Thoracic aorta (tissue), 2 donors: Measurements from ENCODE around the gene RSPH1. TPM values are rescaled to one million over a fixed set of nuclear protein-coding genes. Genes with fewer than 3 reads are reported as not detected.

Experiments used
- ATAC-seq: fragments of 150-250 bp; one replicate; pipeline ENCODE4 v1.8.0; 2017; ENCODE audit warnings: low read depth; ENCODE audit not compliant: insufficient number of reproducible peaks, low FRiP score
- DNase-seq: peaks from one replicate; pipeline ENCODE4 v3.0.0-alpha.2; 2020; ENCODE audit warnings: low spot score
- H3K27ac ChIP-seq, 2 donors: fragments of 200-600 bp; sonication (generic); 1 replicate in 1 of 2; 2 replicates in 1 of 2; pipeline ENCODE4 v1.5.1; 2016; ENCODE audit warnings: mild to moderate bottlenecking in 2 of 2, moderate library complexity in 2 of 2
- H3K27me3 ChIP-seq: fragments of 200-600 bp; sonication (generic); replicated peaks from 2 replicates; pipeline ENCODE4 v1.6.0; 2016; ENCODE audit warnings: mild to moderate bottlenecking; ENCODE audit not compliant: insufficient read depth
- H3K36me3 ChIP-seq: fragments of 200-600 bp; sonication (generic); one replicate; pipeline ENCODE4 v1.5.1; 2016
- H3K4me1 ChIP-seq, 2 donors: fragments of 200-600 bp; sonication (generic); 1 replicate in 1 of 2; 2 replicates in 1 of 2; pipeline versions ENCODE4 v1.5.1 to v1.6.0; 2016; ENCODE audit warnings: low read depth in 2 of 2, mild to moderate bottlenecking in 1 of 2; ENCODE audit not compliant: control insufficient read depth in 1 of 2
- H3K4me3 ChIP-seq: fragments of 200-600 bp; sonication (generic); 2 replicates; pipeline ENCODE4 v1.5.1; 2016; ENCODE audit warnings: mild to moderate bottlenecking
- H3K9me3 ChIP-seq: fragments of 200-600 bp; sonication (generic); 2 replicates; pipeline ENCODE4 v1.5.1; 2016
- total RNA-seq, 2 donors: library from RNA; depleted of rRNA; stranded (reverse); fragments of >200 nt; gene quantifications; one replicate each; pipeline versions ENCODE4 v1.1.0 to v1.2.3, GENCODE V29; 2016
- TF ChIP-seq, protein P1 (sequence below): fragments of 200-600 bp; sonication (generic); IDR thresholded peaks from one replicate; pipeline ENCODE4 v1.5.1; 2019; ENCODE audit warnings: antibody characterized with exemption

The RSPH1 gene
- total RNA-seq, 2 donors from 2014 or later, result 0.27 TPM; not detected in 1

DNA sequence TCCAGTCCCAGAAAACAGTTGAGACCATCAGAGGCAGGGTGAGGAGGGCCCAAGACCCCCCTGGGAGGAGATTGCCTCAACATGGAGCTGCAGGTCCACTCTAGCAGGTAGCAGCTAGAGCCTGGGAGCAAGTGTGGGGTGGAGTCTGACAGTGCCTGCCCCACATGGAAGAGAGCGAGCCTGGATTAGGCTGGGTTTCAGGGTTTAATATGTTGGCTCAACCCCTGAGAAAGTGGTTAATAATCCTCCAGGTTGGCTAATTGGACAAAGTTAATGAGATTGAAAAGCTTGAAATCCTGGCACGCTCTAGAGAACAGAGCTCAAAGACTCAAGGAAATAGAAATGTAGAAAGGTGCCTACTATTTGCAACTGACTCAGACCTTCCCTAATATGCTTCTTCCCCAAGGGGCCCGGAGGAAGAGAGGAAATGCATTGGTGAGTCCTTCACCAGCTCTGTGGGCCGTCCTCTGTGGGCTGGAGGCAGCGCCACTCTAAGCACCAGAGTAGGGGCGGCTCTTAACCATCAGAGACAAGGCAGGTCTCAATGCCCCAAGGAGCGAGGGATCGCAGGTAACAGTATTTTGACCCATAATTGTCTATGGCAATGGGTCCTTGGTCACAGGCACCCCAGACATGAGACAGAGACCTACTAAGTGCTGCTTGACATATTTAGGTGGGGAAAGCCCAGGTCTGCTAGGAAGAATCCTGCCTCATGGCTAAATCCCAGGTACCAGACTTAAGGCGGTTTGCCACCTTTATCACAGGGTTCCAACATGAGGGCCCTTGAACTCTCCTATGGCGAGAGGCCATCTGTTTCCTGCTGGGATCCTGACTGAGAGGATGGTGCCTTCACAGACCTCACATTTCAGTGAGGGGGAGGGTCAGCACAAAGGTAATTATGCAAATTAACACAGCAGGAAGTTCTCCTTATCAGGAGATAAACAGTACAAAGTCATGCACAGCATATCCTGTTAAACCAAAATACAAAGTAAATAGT, 33.8 kb downstream of the RSPH1 start:
- TF ChIP-seq, protein P1, sequence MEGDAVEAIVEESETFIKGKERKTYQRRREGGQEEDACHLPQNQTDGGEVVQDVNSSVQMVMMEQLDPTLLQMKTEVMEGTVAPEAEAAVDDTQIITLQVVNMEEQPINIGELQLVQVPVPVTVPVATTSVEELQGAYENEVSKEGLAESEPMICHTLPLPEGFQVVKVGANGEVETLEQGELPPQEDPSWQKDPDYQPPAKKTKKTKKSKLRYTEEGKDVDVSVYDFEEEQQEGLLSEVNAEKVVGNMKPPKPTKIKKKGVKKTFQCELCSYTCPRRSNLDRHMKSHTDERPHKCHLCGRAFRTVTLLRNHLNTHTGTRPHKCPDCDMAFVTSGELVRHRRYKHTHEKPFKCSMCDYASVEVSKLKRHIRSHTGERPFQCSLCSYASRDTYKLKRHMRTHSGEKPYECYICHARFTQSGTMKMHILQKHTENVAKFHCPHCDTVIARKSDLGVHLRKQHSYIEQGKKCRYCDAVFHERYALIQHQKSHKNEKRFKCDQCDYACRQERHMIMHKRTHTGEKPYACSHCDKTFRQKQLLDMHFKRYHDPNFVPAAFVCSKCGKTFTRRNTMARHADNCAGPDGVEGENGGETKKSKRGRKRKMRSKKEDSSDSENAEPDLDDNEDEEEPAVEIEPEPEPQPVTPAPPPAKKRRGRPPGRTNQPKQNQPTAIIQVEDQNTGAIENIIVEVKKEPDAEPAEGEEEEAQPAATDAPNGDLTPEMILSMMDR, result no peak
- Histone ChIP-seq H3K9me3 (no peaks in the 10 kb centered on the region), H3K27ac (no peak overlapping the region), H3K27me3 (no peaks in the 10 kb centered on the region), H3K4me1 (no peaks in the 10 kb centered on the region), H3K4me3 (no peak overlapping the region), H3K36me3 (no peaks in the 10 kb centered on the region)
- ATAC-seq (no peak), DNase-seq (no peak)

DNA sequence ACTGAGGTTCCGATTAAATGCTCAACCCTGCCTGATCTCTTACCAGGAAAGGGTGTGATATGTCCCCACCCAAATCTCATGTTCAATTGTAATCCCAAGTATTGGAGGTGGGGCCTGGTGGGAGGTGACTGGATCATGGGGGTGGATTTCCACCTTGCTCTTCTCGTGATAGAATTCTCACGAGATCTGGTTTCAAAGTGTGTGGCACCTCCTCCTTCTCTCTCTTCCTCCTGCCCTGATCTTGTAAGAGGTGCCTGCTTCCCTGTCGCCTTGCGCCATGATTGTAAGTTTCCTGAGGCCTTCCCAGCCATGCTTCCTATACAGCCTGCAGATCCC, 34.9 kb downstream of the RSPH1 start:
- Histone ChIP-seq H3K4me3 (no peak overlapping the region), H3K36me3 (no peaks in the 10 kb centered on the region), H3K27me3 (no peaks in the 10 kb centered on the region), H3K9me3 (no peaks in the 10 kb centered on the region), H3K27ac (no peak overlapping the region), H3K4me1 (no peaks in the 10 kb centered on the region)
- ATAC-seq (no peak), DNase-seq (no peak)
- TF ChIP-seq, protein P1, result no peak

DNA sequence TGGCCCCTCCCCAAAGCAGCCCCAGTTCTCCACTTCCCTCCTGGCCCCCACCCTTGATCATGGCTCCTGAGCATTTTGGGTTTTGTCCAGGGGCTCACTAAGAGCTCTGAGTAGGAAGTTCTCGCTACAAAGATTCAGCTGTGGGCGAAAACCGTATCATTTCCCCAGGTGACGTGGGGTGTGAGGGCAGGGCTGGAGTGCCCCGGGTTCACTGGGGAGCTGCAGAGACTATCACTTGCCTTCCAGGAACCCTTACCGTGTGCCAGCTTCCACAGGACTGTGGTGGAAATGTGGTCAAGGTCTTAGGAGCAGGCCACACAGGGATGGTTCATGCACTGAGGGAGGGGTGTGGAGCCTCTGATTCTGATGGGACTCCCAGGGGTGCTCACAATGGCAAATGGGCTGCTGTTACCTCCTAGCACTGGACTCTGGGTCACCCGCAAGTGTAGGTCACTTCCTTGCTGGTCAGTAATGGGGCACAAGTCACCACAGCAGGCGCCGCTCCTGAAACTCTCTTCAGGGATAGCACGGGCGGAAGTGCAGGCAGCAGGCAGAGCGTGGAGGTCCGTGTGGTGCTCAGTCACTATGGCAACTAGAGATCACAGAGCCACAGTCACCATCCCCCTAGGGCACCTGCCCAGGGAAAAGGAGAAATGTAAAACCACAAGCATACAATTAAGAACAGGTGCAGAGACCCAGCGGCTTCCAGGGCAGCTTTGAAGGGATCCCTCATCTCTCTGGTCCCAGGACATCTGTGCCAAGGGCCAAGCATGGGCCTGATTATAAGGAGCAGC, 35.4 kb downstream of the RSPH1 start:
- no peak overlapping the region for H3K4me3 ChIP-seq
- TF ChIP-seq, protein P1, result no peak
- no peak overlapping the region for H3K27ac ChIP-seq
- no peaks in the 10 kb centered on the region for H3K27me3 ChIP-seq
- H3K4me1 ChIP-seq, result no peaks in the 10 kb centered on the region
- no peaks in the 10 kb centered on the region for H3K9me3 ChIP-seq
- ATAC-seq (no peak), DNase-seq (no peak)
- H3K36me3 ChIP-seq, result no peaks in the 10 kb centered on the region

DNA sequence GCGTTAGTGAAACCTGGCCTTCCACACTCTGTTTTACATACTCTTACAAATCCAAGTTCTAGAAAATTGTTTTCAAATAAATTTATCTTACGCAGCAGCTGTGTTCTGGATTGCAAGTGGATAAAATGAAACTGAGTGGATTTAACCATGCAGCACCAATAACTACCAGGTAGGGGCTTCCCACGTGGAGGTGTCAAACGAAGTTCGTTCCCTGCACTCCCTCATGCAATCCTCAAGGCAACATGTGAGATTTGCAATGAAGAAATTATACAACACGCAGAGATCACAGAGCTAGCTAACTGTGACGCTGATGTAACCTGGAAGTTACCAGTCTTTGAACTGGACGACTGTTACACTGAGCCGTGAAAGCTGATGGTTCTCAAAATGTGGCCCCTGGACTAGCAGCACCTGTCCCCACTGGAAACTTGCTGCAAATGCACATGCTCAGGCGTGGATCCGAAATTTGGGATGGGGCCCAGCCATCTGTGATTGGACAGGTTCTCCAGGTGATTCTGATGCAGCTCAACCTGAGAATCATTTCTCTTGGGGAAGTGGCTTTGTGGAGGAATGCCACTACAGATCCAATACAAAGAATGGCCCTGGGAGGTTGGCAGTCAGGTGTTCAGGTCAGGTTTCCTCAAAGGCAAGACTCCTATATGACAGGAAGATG, 36.3 kb downstream of the RSPH1 start:
- Histone ChIP-seq H3K36me3 (no peaks in the 10 kb centered on the region), H3K9me3 (no peaks in the 10 kb centered on the region), H3K4me1 (no peaks in the 10 kb centered on the region), H3K27ac (no peak overlapping the region), H3K4me3 (no peak overlapping the region), H3K27me3 (no peaks in the 10 kb centered on the region)
- ATAC-seq, result no peak
- DNase-seq, result no peak
- TF ChIP-seq, protein P1, result no peak

DNA sequence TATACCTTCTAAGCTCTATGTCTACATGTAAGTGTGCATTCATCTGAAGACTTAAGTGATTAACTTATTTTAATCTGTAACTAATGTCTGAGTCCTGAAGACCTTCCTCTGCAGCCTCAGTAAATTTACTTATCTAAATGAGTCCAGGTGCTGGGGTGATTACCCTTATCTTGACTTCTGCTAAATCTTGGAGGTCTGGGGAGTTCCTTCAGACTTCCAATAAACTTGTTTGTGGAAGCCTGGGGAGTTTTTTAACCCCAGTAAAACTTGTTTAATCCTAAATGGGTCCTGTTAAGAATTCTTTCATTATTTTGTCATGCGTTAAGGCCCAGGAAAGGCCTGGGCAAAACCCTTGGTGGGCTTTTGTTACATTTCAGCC, 37.0 kb downstream of the RSPH1 start:
- Histone ChIP-seq H3K4me1 (no peaks in the 10 kb centered on the region), H3K4me3 (no peak overlapping the region), H3K27ac (no peak overlapping the region), H3K27me3 (no peaks in the 10 kb centered on the region), H3K36me3 (no peaks in the 10 kb centered on the region), H3K9me3 (no peaks in the 10 kb centered on the region)
- TF ChIP-seq, protein P1, result no peak
- DNase-seq (no peak), ATAC-seq (no peak)
